A549 (cell line): ENCODE data around the gene C5orf15.
A peak's percentile ranks its signal among the peaks of the same experiment; 100 is the strongest.

ENCODE experiments used
- FOSL2 ChIP-seq, 2 experiments: fragments of 450-650 bp in 1 of 2; fragments of >200 bp in 1 of 2; sonication (Bioruptor Twin) in 1 of 2; formaldehyde crosslinking; IDR thresholded peaks; 2 replicates each; pipeline versions ENCODE4 v1.5.0 to v1.6.1; 2016 to 2020; ENCODE audit warnings: mild to moderate bottlenecking in 1 of 2, moderate library complexity in 1 of 2
- FOXS1 ChIP-seq: fragments of 250-450 bp; sonication (Bioruptor Pico); IDR thresholded peaks from 2 replicates; pipeline ENCODE4 v1.5.0; 2020; ENCODE audit warnings: mild to moderate bottlenecking, moderate library complexity
- HOXA7 ChIP-seq: fragments of 250-450 bp; sonication (Bioruptor Pico); IDR thresholded peaks from 2 replicates; pipeline ENCODE4 v1.5.0; 2020; ENCODE audit warnings: mild to moderate bottlenecking, moderate library complexity
- POLR2A ChIP-seq: IDR thresholded peaks from 2 replicates; pipeline ENCODE4 v1.6.1; 2012; ENCODE audit warnings: mild to moderate bottlenecking, low read length
- RCOR1 ChIP-seq: fragments of 150-350 bp; IDR thresholded peaks from 2 replicates; pipeline ENCODE4 v1.6.1; 2014; ENCODE audit warnings: antibody characterized with exemption, low read length, low read depth
- SREBF2 ChIP-seq: fragments of 450-650 bp; IDR thresholded peaks from 2 replicates; pipeline ENCODE4 v1.6.1; 2014; ENCODE audit warnings: mild to moderate bottlenecking, moderate library complexity
- TFCP2L1 ChIP-seq: fragments of 250-450 bp; sonication (Bioruptor Pico); IDR thresholded peaks from 2 replicates; pipeline ENCODE4 v1.5.0; 2021; ENCODE audit warnings: mild to moderate bottlenecking
- TP53 ChIP-seq: fragments of 250-450 bp; sonication (Bioruptor Pico); IDR thresholded peaks from 2 replicates; pipeline ENCODE4 v1.5.0; 2021; ENCODE audit warnings: mild to moderate bottlenecking, moderate library complexity
- ZFP36 ChIP-seq: fragments of 450-650 bp; IDR thresholded peaks from 2 replicates; pipeline ENCODE4 v1.6.1; 2014; ENCODE audit warnings: borderline replicate concordance; ENCODE audit not compliant: partially characterized antibody
- ZSCAN20 ChIP-seq: fragments of 250-450 bp; sonication (Bioruptor Pico); IDR thresholded peaks from 2 replicates; pipeline ENCODE4 v1.8.0; 2022; ENCODE audit warnings: mild to moderate bottlenecking, moderate library complexity
- TF ChIP-seq, protein P1 (sequence below): fragments of >200 bp; sonication (Bioruptor Twin); formaldehyde crosslinking; IDR thresholded peaks from 3 replicates; pipeline ENCODE4 v1.5.1; 2016
- TF ChIP-seq, protein P2 (sequence below): fragments of 450-650 bp; IDR thresholded peaks from 2 replicates; pipeline ENCODE4 v1.6.1; 2014; ENCODE audit warnings: antibody characterized with exemption

DNA sequence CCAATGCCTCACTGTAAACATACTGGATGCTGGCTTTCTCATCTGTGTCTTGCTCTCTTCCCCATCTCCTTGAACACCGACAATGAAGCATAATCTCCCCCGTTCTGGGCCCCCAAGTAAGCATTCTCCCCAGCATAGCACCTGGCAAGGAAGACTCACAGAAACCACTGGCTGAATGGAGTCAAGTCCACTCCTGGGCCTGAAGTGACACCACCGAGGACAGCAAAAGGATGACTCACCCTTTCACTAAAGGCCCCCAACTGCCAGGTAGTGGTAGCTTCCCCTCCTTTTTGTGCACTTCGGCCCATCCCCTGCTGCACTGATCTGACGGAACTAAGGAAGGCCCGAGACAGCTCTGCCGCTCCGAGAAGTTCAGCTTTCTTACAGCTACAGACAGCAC is 26.9 kb upstream of the C5orf15 start:
- TF ChIP-seq, protein P1, sequence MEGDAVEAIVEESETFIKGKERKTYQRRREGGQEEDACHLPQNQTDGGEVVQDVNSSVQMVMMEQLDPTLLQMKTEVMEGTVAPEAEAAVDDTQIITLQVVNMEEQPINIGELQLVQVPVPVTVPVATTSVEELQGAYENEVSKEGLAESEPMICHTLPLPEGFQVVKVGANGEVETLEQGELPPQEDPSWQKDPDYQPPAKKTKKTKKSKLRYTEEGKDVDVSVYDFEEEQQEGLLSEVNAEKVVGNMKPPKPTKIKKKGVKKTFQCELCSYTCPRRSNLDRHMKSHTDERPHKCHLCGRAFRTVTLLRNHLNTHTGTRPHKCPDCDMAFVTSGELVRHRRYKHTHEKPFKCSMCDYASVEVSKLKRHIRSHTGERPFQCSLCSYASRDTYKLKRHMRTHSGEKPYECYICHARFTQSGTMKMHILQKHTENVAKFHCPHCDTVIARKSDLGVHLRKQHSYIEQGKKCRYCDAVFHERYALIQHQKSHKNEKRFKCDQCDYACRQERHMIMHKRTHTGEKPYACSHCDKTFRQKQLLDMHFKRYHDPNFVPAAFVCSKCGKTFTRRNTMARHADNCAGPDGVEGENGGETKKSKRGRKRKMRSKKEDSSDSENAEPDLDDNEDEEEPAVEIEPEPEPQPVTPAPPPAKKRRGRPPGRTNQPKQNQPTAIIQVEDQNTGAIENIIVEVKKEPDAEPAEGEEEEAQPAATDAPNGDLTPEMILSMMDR = no peak
- TF ChIP-seq, protein P2, sequence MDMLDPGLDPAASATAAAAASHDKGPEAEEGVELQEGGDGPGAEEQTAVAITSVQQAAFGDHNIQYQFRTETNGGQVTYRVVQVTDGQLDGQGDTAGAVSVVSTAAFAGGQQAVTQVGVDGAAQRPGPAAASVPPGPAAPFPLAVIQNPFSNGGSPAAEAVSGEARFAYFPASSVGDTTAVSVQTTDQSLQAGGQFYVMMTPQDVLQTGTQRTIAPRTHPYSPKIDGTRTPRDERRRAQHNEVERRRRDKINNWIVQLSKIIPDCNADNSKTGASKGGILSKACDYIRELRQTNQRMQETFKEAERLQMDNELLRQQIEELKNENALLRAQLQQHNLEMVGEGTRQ = no peak
- no peak for TF ChIP-seq ZSCAN20 (CRISPR knock-in tag)
- no peak for TF ChIP-seq FOSL2 (IDR thresholded peaks at IDR 0.05)
- TF ChIP-seq FOSL2 (CRISPR knock-in tag; IDR thresholded peaks at IDR 0.05) = peak; percentile 63
- TF ChIP-seq TP53 (CRISPR knock-in tag) = no peak
- no peak for TF ChIP-seq POLR2A
- no peak for TF ChIP-seq HOXA7 (CRISPR knock-in tag)
- TF ChIP-seq SREBF2 = no peak
- no peak for TF ChIP-seq RCOR1
- no peak for TF ChIP-seq TFCP2L1 (CRISPR knock-in tag)
- no peak for TF ChIP-seq FOXS1 (CRISPR knock-in tag)
- TF ChIP-seq ZFP36 = no peak
